Measurements from ENCODE around the gene GPR35.
A peak's percentile ranks its signal among the peaks of the same experiment; 100 is the strongest.

GPR35 gene

GRCh38 chr2:240624950-240625621 lies at the start of gene GPR35:
Gene GPR35, plus strand, starts transcription at chr2:240625480. Its CDS starts 4,473 bp downstream, at chr2:240629953.
- peak; percentile 52 for DNase-seq (ENCODE audit: low read depth)

- DNase-seq (ENCODE audit: low read depth): no peak
Observed at GRCh38 chr2:240576036-240576435, 49.2 kb upstream of the GPR35 start.

- no peak for DNase-seq (ENCODE audit: low read depth)
Observed at GRCh38 chr2:240576436-240577205, 48.7 kb upstream of the GPR35 start.

GRCh38 chr2:240577281-240578109 lies 47.8 kb upstream of the GPR35 start:
- no peak for DNase-seq (ENCODE audit: low read depth)

GRCh38 chr2:240578110-240578450 lies 47.2 kb upstream of the GPR35 start:
- no peak for DNase-seq (ENCODE audit: low read depth)

GRCh38 chr2:240578488-240578887 lies 46.8 kb upstream of the GPR35 start:
- DNase-seq (ENCODE audit: low read depth): no peak

GRCh38 chr2:240579071-240579762 lies 46.1 kb upstream of the GPR35 start:
- DNase-seq (ENCODE audit: low read depth): no peak

GRCh38 chr2:240579771-240580614 lies 45.3 kb upstream of the GPR35 start:
- peak; percentile 63 for DNase-seq (ENCODE audit: low read depth)

GRCh38 chr2:240581811-240582210 lies 43.5 kb upstream of the GPR35 start:
- no peak for DNase-seq (ENCODE audit: low read depth)

- DNase-seq (ENCODE audit: low read depth): no peak
Observed at GRCh38 chr2:240582781-240583180, 42.5 kb upstream of the GPR35 start.

GRCh38 chr2:240583774-240584173 lies 41.5 kb upstream of the GPR35 start:
- no peak for DNase-seq (ENCODE audit: low read depth)

- no peak for DNase-seq (ENCODE audit: low read depth)
Observed at GRCh38 chr2:240584486-240585031, 40.7 kb upstream of the GPR35 start.

- no peak for DNase-seq (ENCODE audit: low read depth)
Observed at GRCh38 chr2:240585101-240585500, 40.2 kb upstream of the GPR35 start.

- DNase-seq (ENCODE audit: low read depth): no peak
Observed at GRCh38 chr2:240585681-240586197, 39.5 kb upstream of the GPR35 start.

GRCh38 chr2:240586198-240586918 lies 38.9 kb upstream of the GPR35 start, which contains the start of gene CAPN10:
Gene CAPN10, plus strand, starts transcription at chr2:240586734. Its CDS starts 178 bp downstream, at chr2:240586912.
- peak; percentile 95 for DNase-seq (ENCODE audit: low read depth)

- DNase-seq (ENCODE audit: low read depth): peak; percentile 29
Observed at GRCh38 chr2:240586919-240587800, 38.1 kb upstream of the GPR35 start.

- DNase-seq (ENCODE audit: low read depth): no peak
Observed at GRCh38 chr2:240588006-240588655, 37.1 kb upstream of the GPR35 start.

GRCh38 chr2:240588669-240589068 lies 36.6 kb upstream of the GPR35 start:
- DNase-seq (ENCODE audit: low read depth): no peak
